Measurements from ENCODE around the gene CALCOCO1. TPM values are rescaled to one million over a fixed set of nuclear protein-coding genes. Genes with fewer than 3 reads are reported as not detected.
"Not testable (repeated sequence)": the region's sequence is repeated elsewhere in the genome, so short reads cannot be mapped to it uniquely, and the experiment has no call there.

The CALCOCO1 gene
- total RNA-seq, 1 donor from 2014 or later = 86.9 TPM

GRCh38 chr12:53726341-53726740 lies 911 bp downstream of the CALCOCO1 start:
- no peak for TF ChIP-seq CTCF (IDR thresholded peaks at IDR 0.05)
- H3K27me3 Mint-ChIP-seq (ENCODE audit: low read depth) = peaks cover 2% of the 10 kb centered on the region
- H3K36me3 Mint-ChIP-seq (ENCODE audit: low read depth) = peaks cover 23% of the 10 kb centered on the region
- H3K4me1 Mint-ChIP-seq (ENCODE audit: low read depth) = peaks cover 26% of the 10 kb centered on the region
- DNase-seq (ENCODE audit: low spot score) = no peak
- peak overlapping the region; percentile 99 for H3K4me3 Mint-ChIP-seq (ENCODE audit: unreplicated experiment)
- H3K9me3 Mint-ChIP-seq (ENCODE audit: low read depth) = no peaks in the 10 kb centered on the region
- H3K27ac Mint-ChIP-seq (ENCODE audit: unreplicated experiment) = peak overlapping the region; percentile 53

GRCh38 chr12:53725824-53726223 lies 1.4 kb downstream of the CALCOCO1 start:
- no peak for DNase-seq (ENCODE audit: low spot score)
- H3K4me1 Mint-ChIP-seq (ENCODE audit: low read depth) = peaks cover 26% of the 10 kb centered on the region

GRCh38 chr12:53722450-53723041 lies 4.7 kb downstream of the CALCOCO1 start:
- DNase-seq (ENCODE audit: low spot score) = no peak
- Mint-ChIP-seq H3K27me3 (ENCODE audit: low read depth) (no peaks in the 10 kb centered on the region), H3K36me3 (ENCODE audit: low read depth) (peaks cover 39% of the 10 kb centered on the region), H3K4me3 (ENCODE audit: unreplicated experiment) (no peak overlapping the region), H3K4me1 (ENCODE audit: low read depth) (peaks cover 20% of the 10 kb centered on the region), H3K27ac (ENCODE audit: unreplicated experiment) (no peak overlapping the region), H3K9me3 (ENCODE audit: low read depth) (no peaks in the 10 kb centered on the region)
- TF ChIP-seq CTCF (IDR thresholded peaks at IDR 0.05) = no peak

More at GRCh38 chr12:53725824-53726223, 1.4 kb downstream of the CALCOCO1 start:
- Mint-ChIP-seq H3K27me3 (ENCODE audit: low read depth) (peaks cover under 1% of the 10 kb centered on the region), H3K9me3 (ENCODE audit: low read depth) (no peaks in the 10 kb centered on the region), H3K4me3 (ENCODE audit: unreplicated experiment) (peak overlapping the region; percentile 99), H3K36me3 (ENCODE audit: low read depth) (peaks cover 26% of the 10 kb centered on the region), H3K27ac (ENCODE audit: unreplicated experiment) (peak overlapping the region; percentile 24)
- TF ChIP-seq CTCF (IDR thresholded peaks at IDR 0.05) = no peak

GRCh38 chr12:53720946-53721345 lies 6.3 kb downstream of the CALCOCO1 start:
- peaks cover 7% of the 10 kb centered on the region for H3K4me1 Mint-ChIP-seq (ENCODE audit: low read depth)
- H3K27me3 Mint-ChIP-seq (ENCODE audit: low read depth) = no peaks in the 10 kb centered on the region
- H3K36me3 Mint-ChIP-seq (ENCODE audit: low read depth) = peaks cover 51% of the 10 kb centered on the region
- H3K4me3 Mint-ChIP-seq (ENCODE audit: unreplicated experiment) = no peak overlapping the region
- TF ChIP-seq CTCF (IDR thresholded peaks at IDR 0.05) = no peak
- no peaks in the 10 kb centered on the region for H3K9me3 Mint-ChIP-seq (ENCODE audit: low read depth)
- no peak for DNase-seq (ENCODE audit: low spot score)
- H3K27ac Mint-ChIP-seq (ENCODE audit: unreplicated experiment) = no peak overlapping the region

GRCh38 chr12:53719649-53720048 lies 7.6 kb downstream of the CALCOCO1 start:
- H3K36me3 Mint-ChIP-seq (ENCODE audit: low read depth) = peaks cover 53% of the 10 kb centered on the region
- no peak overlapping the region for H3K27ac Mint-ChIP-seq (ENCODE audit: unreplicated experiment)
- no peak for TF ChIP-seq CTCF (IDR thresholded peaks at IDR 0.05)
- H3K27me3 Mint-ChIP-seq (ENCODE audit: low read depth) = no peaks in the 10 kb centered on the region
- no peaks in the 10 kb centered on the region for H3K9me3 Mint-ChIP-seq (ENCODE audit: low read depth)
- H3K4me1 Mint-ChIP-seq (ENCODE audit: low read depth) = no peaks in the 10 kb centered on the region
- no peak overlapping the region for H3K4me3 Mint-ChIP-seq (ENCODE audit: unreplicated experiment)
- DNase-seq (ENCODE audit: low spot score) = no peak

- not testable (repeated sequence) for H3K9me3 Mint-ChIP-seq (ENCODE audit: low read depth); DNase-seq (ENCODE audit: low spot score); H3K4me3 Mint-ChIP-seq (ENCODE audit: unreplicated experiment); H3K27me3 Mint-ChIP-seq (ENCODE audit: low read depth); H3K4me1 Mint-ChIP-seq (ENCODE audit: low read depth); H3K27ac Mint-ChIP-seq (ENCODE audit: unreplicated experiment)
- H3K36me3 Mint-ChIP-seq (ENCODE audit: low read depth) = peaks cover 56% of the 10 kb centered on the region
Measured at GRCh38 chr12:53718567-53718966, 8.7 kb downstream of the CALCOCO1 start.

Data from chondrocyte (in vitro differentiated cells).